Fibroblast of skin of abdomen (primary cell): Measurements from ENCODE around the gene MAP4.

ENCODE experiments used
- DNase-seq: peaks from one replicate; pipeline ENCODE4 v3.0.0-alpha.2; 2013

Gene MAP4

GRCh38 chr3:47857151-47857550, 159.1 kb downstream of the MAP4 start:
- no peak for DNase-seq

GRCh38 chr3:47856669-47857068, 159.5 kb downstream of the MAP4 start:
- no peak for DNase-seq

DNA sequence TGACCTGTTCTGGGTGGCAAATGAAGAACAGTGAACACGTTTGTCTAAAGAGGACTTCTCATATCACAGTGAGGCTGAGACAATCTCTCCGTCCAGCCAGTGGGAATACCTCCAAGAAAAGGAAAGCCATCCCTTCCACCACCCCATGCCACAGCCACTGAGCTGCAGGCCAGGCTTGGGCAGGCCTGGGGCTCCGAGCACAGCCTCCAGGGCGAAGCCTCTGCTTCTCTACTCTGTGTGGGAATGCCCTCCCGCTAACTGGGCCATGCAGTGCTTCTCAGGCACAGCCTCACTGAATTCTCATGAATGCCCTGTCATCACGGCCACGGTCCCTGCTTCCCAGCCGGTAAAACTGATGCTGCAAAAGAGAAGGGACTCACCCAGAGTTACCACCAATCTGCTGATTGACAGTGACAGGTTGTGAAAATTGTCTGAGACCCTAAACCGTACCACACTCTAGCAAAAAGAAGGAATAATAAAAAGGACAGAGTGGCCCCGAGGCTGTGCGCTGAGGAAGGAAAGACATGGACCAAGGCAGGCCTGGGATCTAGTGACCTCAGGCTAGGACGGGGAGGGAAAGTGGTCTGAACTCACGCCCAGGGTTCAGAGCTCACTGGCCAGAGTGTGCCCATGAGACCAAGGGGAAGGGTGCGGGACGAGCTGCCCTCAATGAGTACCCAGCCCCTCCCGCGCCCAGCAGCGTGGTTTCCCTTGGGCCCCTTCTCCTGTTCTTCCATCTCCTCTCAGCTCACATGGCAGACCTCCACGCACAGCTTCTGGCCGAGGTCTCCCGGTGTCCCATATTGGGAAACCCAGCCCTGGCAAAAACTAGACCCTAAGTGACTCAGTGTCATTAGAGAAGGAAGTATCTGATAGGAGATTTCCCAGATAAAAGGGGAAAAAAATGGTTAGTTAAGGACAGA, 160.5 kb downstream of the MAP4 start:
- no peak for DNase-seq

- DNase-seq = no peak
Measured at GRCh38 chr3:47854720-47855455, 161.3 kb downstream of the MAP4 start.

- no peak for DNase-seq
Measured at GRCh38 chr3:47854267-47854666, 161.9 kb downstream of the MAP4 start.

DNA sequence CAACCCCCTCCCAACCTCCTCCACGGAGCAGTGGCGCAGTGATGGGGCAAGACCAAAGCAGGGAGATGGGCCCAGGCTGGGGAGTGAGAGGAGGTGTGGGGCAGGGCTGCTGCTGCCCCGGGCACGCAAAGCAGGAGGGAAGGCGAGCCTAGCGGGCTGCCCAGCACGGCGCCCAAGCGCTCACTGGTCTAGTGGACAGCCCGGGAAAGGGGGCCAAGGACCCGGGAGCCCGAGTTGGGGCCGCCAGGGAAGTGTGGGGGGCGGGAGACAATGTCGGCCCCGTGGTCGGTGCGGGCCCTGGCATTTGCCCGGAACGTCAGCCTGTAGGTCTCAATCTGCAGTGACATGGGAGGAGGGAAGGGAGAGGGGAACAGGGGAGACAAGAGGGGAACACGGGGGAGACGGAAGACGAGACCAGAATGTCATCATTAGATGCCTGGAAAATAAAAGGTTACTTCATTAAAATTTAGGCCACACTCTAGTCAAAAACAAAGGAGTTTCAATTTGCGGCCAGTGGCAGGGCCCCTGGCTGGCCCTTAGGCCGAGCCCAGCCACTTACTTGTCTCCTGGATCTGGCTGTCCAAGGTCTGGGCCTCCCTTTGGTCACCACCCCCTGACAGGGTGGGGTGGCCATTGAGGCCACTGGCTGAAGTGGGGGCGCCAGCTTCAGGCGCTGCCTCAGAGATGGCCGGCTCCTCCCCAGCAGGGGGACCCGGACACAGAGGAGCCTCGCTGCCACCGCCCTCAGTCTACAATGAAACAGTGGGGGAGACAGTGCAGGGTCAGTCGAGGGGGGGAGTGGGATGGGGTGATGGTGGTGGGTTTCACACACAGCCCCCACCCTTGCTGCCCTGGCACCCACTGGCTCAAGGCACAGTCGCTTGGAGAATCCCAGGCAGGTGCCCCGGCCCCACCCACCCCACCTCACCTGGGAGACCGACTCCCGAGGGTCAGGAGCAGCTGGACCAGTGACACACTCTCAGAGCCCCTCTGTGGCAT, 163.3 kb downstream of the MAP4 start:
- DNase-seq = no peak

DNA sequence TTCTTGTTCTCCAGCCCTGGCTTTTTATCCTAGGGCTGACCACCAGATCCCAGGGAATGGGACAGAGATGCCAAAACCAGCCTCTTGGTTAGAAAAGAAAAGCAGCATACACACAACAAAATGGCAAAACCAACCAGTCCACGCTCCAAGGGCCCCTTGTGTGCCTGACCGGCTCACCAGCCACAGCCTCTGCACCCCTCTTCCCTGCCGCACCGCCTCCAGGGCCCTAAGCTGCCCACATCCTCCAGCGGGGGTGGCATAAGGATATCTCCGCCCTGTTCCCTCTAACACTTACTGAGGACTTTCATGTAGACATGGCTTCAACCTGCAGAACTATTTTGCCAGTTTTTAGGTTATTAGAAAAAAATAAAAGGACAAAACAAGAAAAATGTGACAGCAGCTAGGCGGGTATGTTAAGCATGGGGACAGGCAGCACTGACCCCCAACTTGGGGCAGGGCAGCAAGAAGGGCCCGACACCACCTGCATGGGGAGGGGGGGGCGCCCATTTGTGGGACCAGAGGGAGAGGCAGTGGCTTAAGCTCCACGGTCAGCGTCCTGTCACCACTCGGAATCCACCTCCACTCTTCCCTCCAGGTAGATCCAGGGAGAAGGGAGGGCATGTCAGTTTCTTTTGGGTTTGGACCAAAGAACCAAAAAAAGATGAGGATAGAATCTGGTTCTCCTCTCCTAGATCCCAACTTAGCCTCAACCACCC, 164.2 kb downstream of the MAP4 start:
- no peak for DNase-seq

DNA sequence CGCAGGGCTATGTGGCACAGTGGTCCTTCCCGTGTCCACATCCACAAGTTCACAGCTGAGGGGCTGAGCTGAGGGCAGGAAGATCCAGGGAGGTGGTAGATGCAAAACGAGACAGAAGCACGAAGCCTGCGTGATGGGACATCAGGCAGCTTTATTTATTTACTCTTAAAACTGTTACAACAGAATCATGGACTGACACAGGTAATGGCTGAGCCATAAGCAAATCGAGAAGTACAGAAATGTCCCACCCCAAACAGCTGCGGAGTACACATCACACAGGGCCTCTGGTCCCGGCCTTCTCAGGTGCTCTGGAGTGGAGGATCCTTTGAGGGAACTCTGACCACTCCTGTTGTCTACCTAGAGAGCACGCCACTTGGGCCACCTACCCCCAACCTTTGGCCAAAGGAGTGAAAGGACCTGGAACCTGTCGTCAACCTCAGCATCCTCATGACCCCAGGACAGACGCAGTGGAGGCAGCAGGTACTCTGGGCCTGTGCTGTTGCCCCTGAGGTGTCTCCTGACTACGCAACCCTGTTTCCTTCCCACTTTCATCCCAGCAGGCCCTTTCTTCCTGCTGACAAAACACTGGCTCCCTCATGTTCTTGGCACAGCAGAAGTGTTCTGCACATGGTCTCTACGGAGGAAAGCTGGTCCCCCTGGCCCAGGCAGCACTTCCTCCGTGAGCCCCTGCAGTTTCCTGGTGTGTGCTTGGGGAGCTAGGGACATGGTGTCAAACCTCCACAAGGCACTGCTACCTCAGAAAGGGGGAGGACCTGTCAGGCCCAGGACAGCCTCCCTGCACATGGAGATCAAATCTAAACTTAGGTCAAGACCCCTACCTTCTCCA, 165.4 kb downstream of the MAP4 start:
- no peak for DNase-seq

GRCh38 chr3:47849699-47850563, 166.3 kb downstream of the MAP4 start:
- DNase-seq = peak; percentile 17

- DNase-seq = no peak
Measured at GRCh38 chr3:47849186-47849698, 167.0 kb downstream of the MAP4 start.

DNA sequence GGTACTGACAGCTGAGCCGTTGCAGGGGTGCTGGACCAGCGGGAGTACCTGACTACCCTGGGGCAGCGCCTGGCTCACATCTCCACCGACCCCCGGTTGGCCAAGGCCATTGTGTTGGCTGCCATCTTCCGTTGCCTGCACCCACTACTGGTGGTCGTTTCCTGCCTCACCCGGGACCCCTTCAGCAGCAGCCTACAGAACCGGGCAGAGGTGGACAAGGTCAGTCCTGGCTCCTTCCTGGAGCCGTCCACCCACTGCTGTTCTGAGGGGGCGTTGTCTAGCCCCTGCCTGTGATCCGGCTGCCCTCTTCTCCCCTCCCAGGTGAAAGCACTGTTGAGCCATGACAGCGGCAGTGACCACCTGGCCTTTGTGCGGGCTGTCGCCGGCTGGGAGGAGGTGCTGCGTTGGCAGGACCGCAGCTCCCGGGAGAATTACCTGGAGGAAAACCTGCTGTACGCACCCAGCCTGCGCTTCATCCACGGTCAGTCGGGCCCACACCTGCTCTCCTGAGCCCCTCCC, 167.6 kb downstream of the MAP4 start:
- no peak for DNase-seq

DNA sequence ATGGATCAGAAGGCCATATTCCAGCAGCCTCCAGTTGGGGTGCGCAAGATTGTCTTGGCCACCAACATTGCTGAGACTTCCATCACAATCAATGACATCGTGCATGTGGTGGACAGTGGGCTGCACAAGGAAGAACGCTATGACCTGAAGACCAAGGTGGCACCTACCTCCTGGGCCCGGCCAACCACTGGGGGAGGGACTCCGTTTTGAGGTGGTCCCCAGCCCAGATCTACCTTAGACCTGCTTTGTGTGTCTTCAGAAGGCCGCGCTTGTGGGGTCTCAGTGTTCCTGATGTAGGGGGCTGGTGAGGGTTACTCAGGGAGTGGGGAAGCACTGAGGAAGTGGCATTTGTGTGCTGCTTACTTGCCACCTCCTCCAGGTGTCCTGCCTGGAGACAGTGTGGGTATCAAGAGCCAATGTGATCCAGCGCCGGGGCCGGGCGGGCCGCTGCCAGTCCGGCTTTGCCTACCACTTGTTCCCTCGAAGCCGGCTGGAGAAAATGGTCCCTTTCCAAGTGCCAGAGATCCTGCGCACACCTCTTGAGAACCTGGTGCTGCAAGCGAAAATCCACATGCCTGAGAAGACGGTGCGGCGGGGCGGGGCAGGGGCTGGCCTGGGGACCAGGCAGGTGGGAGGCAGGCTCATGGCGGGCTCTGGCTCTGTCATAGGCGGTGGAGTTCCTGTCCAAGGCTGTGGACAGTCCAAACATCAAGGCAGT, 168.3 kb downstream of the MAP4 start:
- DNase-seq = no peak

GRCh38 chr3:47847260-47847659, 169.0 kb downstream of the MAP4 start:
- no peak for DNase-seq

DNA sequence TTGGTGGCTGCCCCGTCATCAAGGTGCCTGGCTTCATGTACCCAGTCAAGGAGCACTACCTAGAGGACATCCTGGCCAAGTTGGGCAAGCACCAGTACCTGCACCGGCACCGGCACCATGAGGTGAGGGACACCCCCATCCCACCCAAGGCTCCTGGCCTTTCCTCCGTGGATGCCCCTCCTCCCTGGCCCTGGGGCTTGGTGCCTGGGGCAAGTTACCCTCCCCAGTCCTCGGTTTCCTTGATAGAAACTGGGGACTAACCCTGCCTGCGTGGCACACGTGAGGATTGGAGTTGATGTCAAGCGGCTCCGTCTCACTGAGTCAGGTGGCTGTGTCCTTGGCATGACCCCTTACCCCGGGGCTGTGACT, 169.4 kb downstream of the MAP4 start:
- DNase-seq = no peak

- DNase-seq = no peak
Measured at GRCh38 chr3:47846186-47846879, 169.9 kb downstream of the MAP4 start.

DNA sequence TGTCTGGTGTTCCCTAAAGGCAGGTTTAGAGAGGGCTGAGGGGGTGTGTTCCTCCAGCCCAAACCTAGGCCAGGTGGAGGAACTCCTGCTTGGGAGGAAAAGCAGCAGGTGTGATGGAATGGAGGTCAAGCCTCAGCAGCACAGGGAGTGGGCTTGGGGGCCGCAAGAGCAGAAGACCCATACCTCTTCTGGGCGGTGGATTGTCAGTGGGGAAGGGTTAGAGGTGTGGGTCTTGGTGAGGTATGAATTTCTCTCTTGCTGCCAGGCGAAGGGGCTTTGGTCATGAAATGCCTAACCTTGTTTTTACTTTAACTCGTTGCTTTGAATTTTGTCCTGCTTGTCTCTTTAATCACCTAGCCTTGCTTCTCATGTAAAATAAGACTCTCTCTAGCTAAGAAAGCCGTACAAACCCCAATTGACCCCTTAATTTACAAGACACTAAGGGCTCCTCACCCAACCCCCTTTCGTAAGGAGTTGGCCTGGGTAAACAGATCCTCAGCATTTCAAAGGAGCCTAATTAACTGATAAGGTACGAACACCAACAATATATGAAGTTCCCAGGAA, 174.3 kb downstream of the MAP4 start:
- no peak for DNase-seq

GRCh38 chr3:47838503-47838902, 177.7 kb downstream of the MAP4 start:
- DNase-seq = no peak

DNA sequence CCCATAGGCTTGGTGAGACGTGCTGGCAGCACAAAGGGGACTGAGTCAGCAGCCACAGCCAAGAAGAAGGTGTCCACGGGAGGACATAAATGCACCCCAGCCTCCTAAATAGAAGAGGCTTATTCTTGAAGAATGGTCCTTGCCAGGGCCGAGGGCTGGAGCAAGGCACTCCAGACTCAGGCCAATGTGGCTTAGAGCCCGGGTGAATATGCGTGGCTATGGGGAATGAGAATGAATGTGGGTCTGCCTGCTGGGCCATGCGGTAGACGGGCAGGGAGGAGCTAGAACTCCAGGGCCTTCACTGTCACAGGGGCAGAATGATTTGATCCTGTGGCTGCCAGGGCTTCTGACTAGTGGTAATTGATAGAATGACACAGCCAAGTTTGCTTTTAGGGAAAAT, 179.2 kb downstream of the MAP4 start:
- no peak for DNase-seq
